Adrenal gland (tissue), 12 donors: ENCODE data around the gene TARM1. TPM values are rescaled to one million over a fixed set of nuclear protein-coding genes. Genes with fewer than 3 reads are reported as not detected.
"Not testable (repeated sequence)": the region's sequence is repeated elsewhere in the genome, so short reads cannot be mapped to it uniquely, and the experiment has no call there.

Source experiments
- DNase-seq, 7 donors: peaks; one replicate each; pipeline ENCODE4 v3.0.0-alpha.2; 2019 to 2020
- H3K27ac ChIP-seq, 5 donors: fragments of 200-600 bp; sonication (generic) in 4 of 5; 1 replicate in 3 of 5; 2 replicates in 2 of 5; pipeline versions ENCODE4 v1.5.1 to v1.8.0; 2016 to 2020; ENCODE audit warnings: mild to moderate bottlenecking in 1 of 5
- H3K27me3 ChIP-seq: fragments of 200-600 bp; 2 replicates; pipeline ENCODE4 v1.8.0; 2021
- H3K36me3 ChIP-seq, 2 donors: fragments of 200-600 bp; replicated peaks in 1 of 2; 1 replicate in 1 of 2; 2 replicates in 1 of 2; pipeline versions ENCODE4 v1.5.1 to v1.8.0; 2018 to 2022
- H3K4me1 ChIP-seq, 2 donors: fragments of 200-600 bp; replicated peaks in 1 of 2; 1 replicate in 1 of 2; 2 replicates in 1 of 2; pipeline versions ENCODE4 v1.5.1 to v1.8.0; 2018 to 2021
- H3K4me3 ChIP-seq, 4 donors: fragments of 200-600 bp; sonication (generic) in 3 of 4; one replicate each; pipeline ENCODE4 v1.5.1; 2016 to 2018
- H3K9me3 ChIP-seq, 3 donors: fragments of 200-600 bp; sonication (generic) in 1 of 3; replicated peaks in 1 of 3; 1 replicate in 2 of 3; 2 replicates in 1 of 3; pipeline versions ENCODE4 v1.5.1 to v1.8.0; 2016 to 2021
- CTCF ChIP-seq, 6 experiments: fragments of 450-650 bp in 4 of 6; fragments of 200-600 bp in 2 of 6; sonication (generic) in 1 of 6; IDR thresholded peaks; 1 replicate in 5 of 6; 2 replicates in 1 of 6; pipeline versions ENCODE4 v1.5.1 to v1.8.0; 2016 to 2021; ENCODE audit warnings: antibody characterized with exemption in 6 of 6, mild to moderate bottlenecking in 2 of 6, moderate library complexity in 1 of 6
- POLR2A ChIP-seq, 2 donors: fragments of 450-650 bp; IDR thresholded peaks; one replicate each; pipeline ENCODE4 v1.6.1; 2017; ENCODE audit warnings: antibody characterized with exemption in 2 of 2, mild to moderate bottlenecking in 2 of 2, moderate library complexity in 1 of 2
- WGBS, 4 donors: extraction: QIAGEN DNeasy Blood & Tissue Kit in 2 of 4; methylation state at CpG; one replicate each; pipeline versions ENCODE4 v1.1.5 to v1.1.7; 2013 to 2017; 5-methylcytosine and 5-hydroxymethylcytosine counted together
- intact Hi-C, 2 donors: fragments of 100-400 bp; cut with DNase I; formaldehyde crosslinking; loops; one replicate each; pipeline versions ENCODE4 v1.14.1 to v1.15.0; 2022 to 2023
- polyA plus RNA-seq, 3 donors: library from polyadenylated mRNA; stranded (reverse); fragments of 200-250 nt in 2 of 3; fragments of 350-450 nt in 1 of 3; fragmentation: Illumina TruSeq in 1 of 3; extraction: RNeasy Lipid Tissue Mini Kit (QIAGEN cat#74804) in 1 of 3; gene quantifications; one replicate each; pipeline ENCODE4 v1.2.3, GENCODE V29; 2013 to 2014
- total RNA-seq, 9 donors: library from RNA; depleted of rRNA in 4 of 9; stranded (reverse); fragments of >200 nt in 4 of 9; fragments of 120-200 nt in 1 of 9; fragmentation: NEBNext Ultra II Directional in 1 of 9; extraction: Animal tissue kit (Norgen Biotek cat#: 25700) in 1 of 9; gene quantifications; one replicate each; pipeline versions ENCODE4 v1.1.0 to v1.2.4, GENCODE V29; 2013 to 2023
- donor health status: healthy with polysubstance abuse.
- donor health status: Bipolar disorder and iron deficiency.
- donor health status: DM: yes; HTN: yes; CAD: no.
- donor health status: DM: no; HTN: no; CAD: no.
- donor health status: DM: no; HTN: no; CAD: no.
- donor health status: DM: yes; HTN: yes; CAD: no.

The TARM1 gene
- total and polyA plus RNA-seq, 12 donors, result not detected

- TF ChIP-seq POLR2A (IDR thresholded peaks at IDR 0.05) (no peak), CTCF (IDR thresholded peaks at IDR 0.05) (peak in 1 of 6 experiments; percentile 24)
- no peaks in the 10 kb centered on the region for H3K9me3 ChIP-seq
- H3K27ac ChIP-seq, result peak overlapping the region in 1 of 5 donors; percentile 43
- 4 to 13% (median 10%) methylated on average over 14 of the region's 14 CpGs for WGBS, 4 donors
- no peak for DNase-seq
- peak overlapping the region in 1 of 4 donors; percentile 41 for H3K4me3 ChIP-seq
- H3K36me3 ChIP-seq, result no peaks in the 10 kb centered on the region
- no peaks in the 10 kb centered on the region for H3K27me3 ChIP-seq
- H3K4me1 ChIP-seq, result peaks cover 0 to 7% of the 10 kb centered on the region in 2 donors
- intact Hi-C loops, result no loop called here
Measured at GRCh38 chr19:54096617-54097106, 15.5 kb upstream of the TARM1 start.

GRCh38 chr19:54095859-54096616 lies 14.9 kb upstream of the TARM1 start:
- H3K4me1 ChIP-seq, H3K27me3 ChIP-seq, H3K27ac ChIP-seq, intact Hi-C loops, H3K9me3 ChIP-seq, H3K36me3 ChIP-seq: not testable (repeated sequence)
- 1 to 3% (median 1%) methylated on average over 15 to 46 of the region's 46 CpGs for WGBS, 4 donors
- DNase-seq, result peak in 3 of 7 donors; percentile 50 to 71 (median 60)
- peak overlapping the region in 1 of 4 donors; percentile 45 for H3K4me3 ChIP-seq

- H3K27ac ChIP-seq, result no peak overlapping the region
- DNase-seq, result no peak
- intact Hi-C loops, result no loop called here
Measured at GRCh38 chr19:54095136-54095858, 14.1 kb upstream of the TARM1 start.

GRCh38 chr19:54094426-54095000 lies 13.3 kb upstream of the TARM1 start:
- intact Hi-C loops, result no loop called here
- Histone ChIP-seq H3K27me3 (no peaks in the 10 kb centered on the region), H3K9me3 (no peaks in the 10 kb centered on the region), H3K36me3 (no peaks in the 10 kb centered on the region), H3K4me3 (no peak overlapping the region), H3K4me1 (peaks cover 0 to 7% of the 10 kb centered on the region in 2 donors), H3K27ac (no peak overlapping the region)
- DNase-seq, result no peak
- 75 to 86% (median 82%) methylated on average over 17 of the region's 17 CpGs for WGBS, 4 donors
- no peak for TF ChIP-seq CTCF (IDR thresholded peaks at IDR 0.05)
- TF ChIP-seq POLR2A (IDR thresholded peaks at IDR 0.05), result no peak

More at GRCh38 chr19:54095136-54095858, 14.1 kb upstream of the TARM1 start:
- no peaks in the 10 kb centered on the region for H3K36me3 ChIP-seq
- WGBS, 4 donors, result 70 to 90% (median 78%) methylated on average over 17 to 22 of the region's 22 CpGs
- TF ChIP-seq CTCF (IDR thresholded peaks at IDR 0.05) (no peak), POLR2A (IDR thresholded peaks at IDR 0.05) (no peak)
- H3K4me1 ChIP-seq, result peaks cover 0 to 7% of the 10 kb centered on the region in 2 donors
- peak overlapping the region in 1 of 4 donors; percentile 45 for H3K4me3 ChIP-seq
- no peaks in the 10 kb centered on the region for H3K27me3 ChIP-seq
- H3K9me3 ChIP-seq, result no peaks in the 10 kb centered on the region
